Measurements from ENCODE around the gene XPNPEP2. TPM values are rescaled to one million over a fixed set of nuclear protein-coding genes. Genes with fewer than 3 reads are reported as not detected.

The XPNPEP2 gene, protein sequence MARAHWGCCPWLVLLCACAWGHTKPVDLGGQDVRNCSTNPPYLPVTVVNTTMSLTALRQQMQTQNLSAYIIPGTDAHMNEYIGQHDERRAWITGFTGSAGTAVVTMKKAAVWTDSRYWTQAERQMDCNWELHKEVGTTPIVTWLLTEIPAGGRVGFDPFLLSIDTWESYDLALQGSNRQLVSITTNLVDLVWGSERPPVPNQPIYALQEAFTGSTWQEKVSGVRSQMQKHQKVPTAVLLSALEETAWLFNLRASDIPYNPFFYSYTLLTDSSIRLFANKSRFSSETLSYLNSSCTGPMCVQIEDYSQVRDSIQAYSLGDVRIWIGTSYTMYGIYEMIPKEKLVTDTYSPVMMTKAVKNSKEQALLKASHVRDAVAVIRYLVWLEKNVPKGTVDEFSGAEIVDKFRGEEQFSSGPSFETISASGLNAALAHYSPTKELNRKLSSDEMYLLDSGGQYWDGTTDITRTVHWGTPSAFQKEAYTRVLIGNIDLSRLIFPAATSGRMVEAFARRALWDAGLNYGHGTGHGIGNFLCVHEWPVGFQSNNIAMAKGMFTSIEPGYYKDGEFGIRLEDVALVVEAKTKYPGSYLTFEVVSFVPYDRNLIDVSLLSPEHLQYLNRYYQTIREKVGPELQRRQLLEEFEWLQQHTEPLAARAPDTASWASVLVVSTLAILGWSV
- total RNA-seq, result not detected in 2 replicates

DNA sequence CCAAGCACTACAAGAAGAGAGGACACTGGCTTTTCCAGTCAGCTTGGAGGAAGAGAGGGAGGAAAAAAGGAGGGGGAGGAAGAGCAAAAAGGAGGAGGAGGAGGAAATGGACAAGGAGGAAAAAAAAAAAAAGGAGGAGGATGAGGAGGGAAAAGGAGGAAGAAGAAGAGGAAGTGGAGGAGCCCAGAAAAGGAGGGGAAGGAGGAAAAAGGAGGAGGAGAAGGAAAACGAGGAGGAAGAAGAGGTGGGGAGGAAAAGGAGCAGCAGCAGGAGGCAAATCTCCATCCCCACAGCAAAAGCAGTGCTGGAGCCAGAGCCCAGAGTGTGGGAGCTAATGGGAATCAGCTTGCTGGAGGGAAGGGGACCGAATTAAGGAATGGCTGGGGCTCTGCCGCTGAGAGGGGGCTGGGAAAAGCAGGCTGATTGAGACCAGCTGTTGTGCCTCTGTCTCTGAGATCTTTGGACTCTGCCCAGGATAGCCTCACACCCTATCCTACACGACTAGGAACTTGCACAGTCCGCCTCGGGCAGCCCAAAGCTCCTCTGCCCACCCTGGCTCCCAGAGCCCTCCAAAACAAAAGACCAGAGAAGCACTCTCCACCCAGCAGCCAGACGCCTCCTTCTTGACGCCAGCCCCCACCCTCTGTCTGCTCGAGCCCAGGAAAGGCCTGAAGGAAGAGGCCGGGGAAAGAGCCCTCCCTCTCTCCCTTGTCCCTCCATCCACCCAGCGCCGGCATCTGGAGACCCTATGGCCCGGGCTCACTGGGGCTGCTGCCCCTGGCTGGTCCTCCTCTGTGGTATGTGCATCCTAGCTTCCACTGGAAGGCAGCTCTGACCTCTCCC, at the start of gene XPNPEP2:
Gene XPNPEP2, plus strand, starts transcription at position 514 of the 843 bp plus-strand sequence. Its CDS starts 235 bp downstream, at position 749.
- DNase-seq (ENCODE audit: insufficient read length, low spot score, missing footprints), result no peak
- Histone ChIP-seq H3K27me3 (ENCODE audit: insufficient read depth, low read length) (peaks cover 9% of the 10 kb centered on the region), H3K27ac (ENCODE audit: low read depth, low read length) (no peak within 1 kb of the TSS)

DNA sequence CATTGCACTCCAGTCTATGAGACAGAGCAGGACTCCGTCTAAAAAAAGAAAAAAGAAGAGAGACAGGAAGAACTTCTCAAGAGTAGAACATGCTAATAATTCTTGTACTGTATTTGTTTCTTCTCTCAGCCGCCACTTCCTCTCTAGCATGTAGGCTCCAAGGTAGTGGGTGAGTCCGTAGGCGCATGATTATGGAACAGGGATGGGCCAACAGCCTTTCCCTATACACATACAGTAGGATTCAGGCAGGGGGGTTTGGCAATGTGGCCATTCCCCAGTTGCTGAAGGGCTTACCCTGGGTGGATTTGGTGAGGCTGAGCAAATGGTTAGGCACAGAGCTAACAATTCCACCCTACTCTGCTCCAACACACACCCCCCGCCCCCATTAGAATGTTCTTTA, 49.0 kb upstream of the XPNPEP2 start:
- no peak overlapping the region for H3K27ac ChIP-seq (ENCODE audit: low read depth, low read length)
- no peaks in the 10 kb centered on the region for H3K27me3 ChIP-seq (ENCODE audit: insufficient read depth, low read length)
- TF ChIP-seq, protein P1, sequence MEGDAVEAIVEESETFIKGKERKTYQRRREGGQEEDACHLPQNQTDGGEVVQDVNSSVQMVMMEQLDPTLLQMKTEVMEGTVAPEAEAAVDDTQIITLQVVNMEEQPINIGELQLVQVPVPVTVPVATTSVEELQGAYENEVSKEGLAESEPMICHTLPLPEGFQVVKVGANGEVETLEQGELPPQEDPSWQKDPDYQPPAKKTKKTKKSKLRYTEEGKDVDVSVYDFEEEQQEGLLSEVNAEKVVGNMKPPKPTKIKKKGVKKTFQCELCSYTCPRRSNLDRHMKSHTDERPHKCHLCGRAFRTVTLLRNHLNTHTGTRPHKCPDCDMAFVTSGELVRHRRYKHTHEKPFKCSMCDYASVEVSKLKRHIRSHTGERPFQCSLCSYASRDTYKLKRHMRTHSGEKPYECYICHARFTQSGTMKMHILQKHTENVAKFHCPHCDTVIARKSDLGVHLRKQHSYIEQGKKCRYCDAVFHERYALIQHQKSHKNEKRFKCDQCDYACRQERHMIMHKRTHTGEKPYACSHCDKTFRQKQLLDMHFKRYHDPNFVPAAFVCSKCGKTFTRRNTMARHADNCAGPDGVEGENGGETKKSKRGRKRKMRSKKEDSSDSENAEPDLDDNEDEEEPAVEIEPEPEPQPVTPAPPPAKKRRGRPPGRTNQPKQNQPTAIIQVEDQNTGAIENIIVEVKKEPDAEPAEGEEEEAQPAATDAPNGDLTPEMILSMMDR (IDR thresholded peaks at IDR 0.05; ENCODE audit: extremely low read depth, low read depth, low read length), result no peak
- H3K4me1 ChIP-seq (ENCODE audit: insufficient read depth, low read length), result no peaks in the 10 kb centered on the region
- no peak overlapping the region for H3K4me3 ChIP-seq (ENCODE audit: insufficient read depth, low read length)
- no peak overlapping the region for H2AFZ ChIP-seq (ENCODE audit: low read length)
- no peaks in the 10 kb centered on the region for H3K79me2 ChIP-seq (ENCODE audit: insufficient read depth, low read length)
- H3K4me2 ChIP-seq (ENCODE audit: insufficient read depth, low read length), result no peak overlapping the region
- DNase-seq (ENCODE audit: insufficient read length, low spot score, missing footprints), result no peak
- no peaks in the 10 kb centered on the region for H3K36me3 ChIP-seq (ENCODE audit: insufficient read depth, low read length)
- H3K9me3 ChIP-seq (ENCODE audit: low read depth, low read length), result no peaks in the 10 kb centered on the region
- no peaks in the 10 kb centered on the region for H4K20me1 ChIP-seq (ENCODE audit: insufficient read depth, low read length)

More for the DNA sequence above, at the start of gene XPNPEP2:
- Histone ChIP-seq H3K79me2 (ENCODE audit: insufficient read depth, low read length) (no peaks in the 10 kb centered on the region), H4K20me1 (ENCODE audit: insufficient read depth, low read length) (no peaks in the 10 kb centered on the region), H3K4me2 (ENCODE audit: insufficient read depth, low read length) (no peak within 1 kb of the TSS), H2AFZ (ENCODE audit: low read length) (no peak within 1 kb of the TSS), H3K36me3 (ENCODE audit: insufficient read depth, low read length) (no peaks in the 10 kb centered on the region), H3K9me3 (ENCODE audit: low read depth, low read length) (no peaks in the 10 kb centered on the region), H3K4me1 (ENCODE audit: insufficient read depth, low read length) (no peaks in the 10 kb centered on the region), H3K4me3 (ENCODE audit: insufficient read depth, low read length) (no peak within 1 kb of the TSS)
- TF ChIP-seq, protein P1 (IDR thresholded peaks at IDR 0.05; ENCODE audit: extremely low read depth, low read depth, low read length), result no peak

DNA sequence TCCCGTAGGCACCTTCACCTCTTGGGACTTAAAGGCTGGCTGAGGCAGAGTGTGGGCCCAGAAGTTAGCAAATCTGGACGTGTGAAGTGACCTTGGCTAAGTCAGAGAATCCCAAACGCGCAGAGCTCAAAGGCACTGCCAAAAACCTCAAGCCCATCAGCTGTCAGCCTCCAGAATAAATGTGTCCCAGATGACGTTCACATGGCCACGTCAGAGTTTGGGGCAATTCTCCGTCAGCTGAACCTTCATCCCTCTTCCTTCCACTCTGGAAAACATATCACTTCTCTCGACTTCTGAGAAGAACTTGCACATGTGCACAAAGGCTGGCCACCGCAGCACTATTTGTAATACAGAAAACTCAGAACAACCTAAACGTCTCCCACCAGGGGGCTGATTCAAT, 48.3 kb upstream of the XPNPEP2 start:
- TF ChIP-seq, protein P1 (IDR thresholded peaks at IDR 0.05; ENCODE audit: extremely low read depth, low read depth, low read length), result no peak
- H3K4me1 ChIP-seq (ENCODE audit: insufficient read depth, low read length), result no peaks in the 10 kb centered on the region
- no peak overlapping the region for H3K4me2 ChIP-seq (ENCODE audit: insufficient read depth, low read length)
- H2AFZ ChIP-seq (ENCODE audit: low read length), result no peak overlapping the region
- no peak for DNase-seq (ENCODE audit: insufficient read length, low spot score, missing footprints)
- H3K4me3 ChIP-seq (ENCODE audit: insufficient read depth, low read length), result no peak overlapping the region
- H4K20me1 ChIP-seq (ENCODE audit: insufficient read depth, low read length), result no peaks in the 10 kb centered on the region
- peaks cover 4% of the 10 kb centered on the region for H3K27me3 ChIP-seq (ENCODE audit: insufficient read depth, low read length)
- no peaks in the 10 kb centered on the region for H3K36me3 ChIP-seq (ENCODE audit: insufficient read depth, low read length)
- H3K27ac ChIP-seq (ENCODE audit: low read depth, low read length), result no peak overlapping the region
- H3K9me3 ChIP-seq (ENCODE audit: low read depth, low read length), result no peaks in the 10 kb centered on the region
- no peaks in the 10 kb centered on the region for H3K79me2 ChIP-seq (ENCODE audit: insufficient read depth, low read length)
